Ascending aorta (tissue), 2 donors: Measurements from ENCODE around the gene AFG3L2. TPM values are rescaled to one million over a fixed set of nuclear protein-coding genes. Genes with fewer than 3 reads are reported as not detected.

ENCODE experiments used
- DNase-seq, 2 donors: peaks; one replicate each; pipeline ENCODE4 v3.0.0-alpha.2; 2019; ENCODE audit warnings: low spot score in 2 of 2
- H3K27ac ChIP-seq, 2 donors: fragments of 200-600 bp; sonication (generic); one replicate each; pipeline ENCODE4 v1.5.1; 2016 to 2017; ENCODE audit warnings: mild to moderate bottlenecking in 1 of 2
- H3K27me3 ChIP-seq: fragments of 200-600 bp; sonication (generic); one replicate; pipeline ENCODE4 v1.5.1; 2017
- H3K36me3 ChIP-seq, 2 donors: fragments of 200-600 bp; sonication (generic); one replicate each; pipeline ENCODE4 v1.5.1; 2016
- H3K4me1 ChIP-seq, 2 donors: fragments of 200-600 bp; sonication (generic); one replicate each; pipeline ENCODE4 v1.5.1; 2016 to 2017; ENCODE audit warnings: mild to moderate bottlenecking in 1 of 2
- H3K4me3 ChIP-seq, 2 donors: fragments of 200-600 bp; sonication (generic); one replicate each; pipeline ENCODE4 v1.5.1; 2016 to 2017; ENCODE audit warnings: mild to moderate bottlenecking in 1 of 2
- H3K9me3 ChIP-seq, 2 donors: fragments of 200-600 bp; sonication (generic); one replicate each; pipeline ENCODE4 v1.5.1; 2016
- intact Hi-C: fragments of 100-400 bp; cut with DNase I; formaldehyde crosslinking; loops from one replicate; pipeline ENCODE4 v1.15.1; 2023
- total RNA-seq: library from RNA; depleted of rRNA; stranded (reverse); fragments of >200 nt; gene quantifications from one replicate; pipeline ENCODE4 v1.1.0, GENCODE V29; 2016
- TF ChIP-seq, protein P1 (sequence below), 3 experiments: fragments of 200-600 bp in 2 of 3; fragments of 450-650 bp in 1 of 3; sonication (generic) in 2 of 3; IDR thresholded peaks; one replicate each; pipeline ENCODE4 v1.5.1; 2016 to 2019; ENCODE audit warnings: antibody characterized with exemption in 3 of 3, mild to moderate bottlenecking in 1 of 3, moderate library complexity in 1 of 3

Gene AFG3L2
- total RNA-seq, 1 donor from 2014 or later: 31.5 TPM

DNA sequence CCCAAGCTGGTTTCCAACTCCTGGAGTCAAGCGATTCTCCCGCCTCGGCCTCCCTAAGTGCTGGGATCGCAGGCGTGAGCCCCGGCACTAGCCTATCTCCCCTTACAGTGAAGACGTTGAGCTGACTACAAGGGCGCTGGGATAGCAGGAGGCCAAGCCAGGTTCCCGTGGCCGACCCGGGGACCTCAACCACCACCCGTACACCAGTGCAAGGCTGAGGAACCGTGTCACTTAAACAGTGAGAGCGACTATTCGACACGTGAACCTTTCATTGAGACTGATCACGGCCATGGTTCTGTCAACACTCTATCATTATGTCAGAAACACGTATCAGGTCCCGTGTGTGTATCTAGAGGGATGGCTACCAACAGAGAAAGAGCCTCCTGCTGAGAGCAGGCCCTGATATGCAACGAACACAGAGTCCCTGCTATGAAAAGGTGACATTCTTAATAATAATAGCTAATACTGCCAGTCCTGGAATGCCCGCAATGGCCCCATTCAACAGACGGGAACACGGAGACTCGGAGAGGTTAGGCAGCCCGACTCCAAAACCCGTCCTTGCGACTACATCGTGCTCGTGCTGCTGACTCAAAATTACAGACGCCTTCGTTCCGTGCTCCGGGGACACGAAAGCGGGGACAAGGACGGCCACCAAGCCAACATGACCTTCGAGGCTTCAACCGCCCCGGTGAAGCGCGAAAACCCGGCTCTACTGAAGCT, 833 bp downstream of the AFG3L2 start:
- intact Hi-C loops: loop anchor here (2.0 to 5.0 kb wide), 5 partner anchors 97 to 525 kb away; partner anchors contain the start of genes CEP76, CHMP1B, IMPA2 and MPPE1
- H3K36me3 ChIP-seq: no peaks in the 10 kb centered on the region
- TF ChIP-seq, protein P1, sequence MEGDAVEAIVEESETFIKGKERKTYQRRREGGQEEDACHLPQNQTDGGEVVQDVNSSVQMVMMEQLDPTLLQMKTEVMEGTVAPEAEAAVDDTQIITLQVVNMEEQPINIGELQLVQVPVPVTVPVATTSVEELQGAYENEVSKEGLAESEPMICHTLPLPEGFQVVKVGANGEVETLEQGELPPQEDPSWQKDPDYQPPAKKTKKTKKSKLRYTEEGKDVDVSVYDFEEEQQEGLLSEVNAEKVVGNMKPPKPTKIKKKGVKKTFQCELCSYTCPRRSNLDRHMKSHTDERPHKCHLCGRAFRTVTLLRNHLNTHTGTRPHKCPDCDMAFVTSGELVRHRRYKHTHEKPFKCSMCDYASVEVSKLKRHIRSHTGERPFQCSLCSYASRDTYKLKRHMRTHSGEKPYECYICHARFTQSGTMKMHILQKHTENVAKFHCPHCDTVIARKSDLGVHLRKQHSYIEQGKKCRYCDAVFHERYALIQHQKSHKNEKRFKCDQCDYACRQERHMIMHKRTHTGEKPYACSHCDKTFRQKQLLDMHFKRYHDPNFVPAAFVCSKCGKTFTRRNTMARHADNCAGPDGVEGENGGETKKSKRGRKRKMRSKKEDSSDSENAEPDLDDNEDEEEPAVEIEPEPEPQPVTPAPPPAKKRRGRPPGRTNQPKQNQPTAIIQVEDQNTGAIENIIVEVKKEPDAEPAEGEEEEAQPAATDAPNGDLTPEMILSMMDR (IDR thresholded peaks at IDR 0.05): no peak
- no peaks in the 10 kb centered on the region for H3K9me3 ChIP-seq
- H3K27ac ChIP-seq: peak overlapping the region; percentile 99 to 100
- no peak for DNase-seq
- no peaks in the 10 kb centered on the region for H3K27me3 ChIP-seq
- peak overlapping the region; percentile 89 to 92 for H3K4me3 ChIP-seq
- H3K4me1 ChIP-seq: peaks cover 6 to 16% of the 10 kb centered on the region in 2 donors

DNA sequence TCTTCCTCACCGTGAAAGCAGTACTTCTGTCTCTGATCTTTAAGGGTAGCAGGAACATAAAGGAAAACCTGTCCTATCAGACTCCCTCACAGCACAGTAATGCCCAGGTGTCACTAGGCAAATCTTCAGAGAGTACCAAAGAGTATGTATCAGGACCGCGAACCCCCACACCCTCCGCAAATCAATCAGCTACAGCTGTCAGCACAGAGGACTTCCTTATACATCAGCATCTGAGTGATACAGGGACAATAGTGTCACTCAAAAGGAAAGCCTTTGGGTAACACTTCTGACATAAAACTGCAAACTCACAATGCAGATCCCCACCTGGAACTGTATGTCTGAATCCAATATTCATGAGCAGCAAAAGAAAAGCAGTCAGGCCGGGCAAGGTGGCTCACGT, 2.6 kb downstream of the AFG3L2 start:
- intact Hi-C loops: no loop called here
- Histone ChIP-seq H3K27me3 (no peaks in the 10 kb centered on the region), H3K36me3 (peaks cover 3 to 5% of the 10 kb centered on the region in 2 donors), H3K9me3 (no peaks in the 10 kb centered on the region), H3K27ac (no peak overlapping the region), H3K4me1 (peaks cover 6 to 16% of the 10 kb centered on the region in 2 donors), H3K4me3 (no peak overlapping the region)
- DNase-seq: no peak
- TF ChIP-seq, protein P1 (IDR thresholded peaks at IDR 0.05): no peak

GRCh38 chr18:12373771-12374116, 3.3 kb downstream of the AFG3L2 start:
- Histone ChIP-seq H3K27ac (no peak overlapping the region), H3K36me3 (peaks cover 6 to 11% of the 10 kb centered on the region in 2 donors), H3K27me3 (no peaks in the 10 kb centered on the region), H3K4me3 (no peak overlapping the region), H3K9me3 (no peaks in the 10 kb centered on the region), H3K4me1 (peaks cover 6 to 16% of the 10 kb centered on the region in 2 donors)
- DNase-seq: no peak
- TF ChIP-seq, protein P1 (IDR thresholded peaks at IDR 0.05): no peak
- intact Hi-C loops: no loop called here

DNA sequence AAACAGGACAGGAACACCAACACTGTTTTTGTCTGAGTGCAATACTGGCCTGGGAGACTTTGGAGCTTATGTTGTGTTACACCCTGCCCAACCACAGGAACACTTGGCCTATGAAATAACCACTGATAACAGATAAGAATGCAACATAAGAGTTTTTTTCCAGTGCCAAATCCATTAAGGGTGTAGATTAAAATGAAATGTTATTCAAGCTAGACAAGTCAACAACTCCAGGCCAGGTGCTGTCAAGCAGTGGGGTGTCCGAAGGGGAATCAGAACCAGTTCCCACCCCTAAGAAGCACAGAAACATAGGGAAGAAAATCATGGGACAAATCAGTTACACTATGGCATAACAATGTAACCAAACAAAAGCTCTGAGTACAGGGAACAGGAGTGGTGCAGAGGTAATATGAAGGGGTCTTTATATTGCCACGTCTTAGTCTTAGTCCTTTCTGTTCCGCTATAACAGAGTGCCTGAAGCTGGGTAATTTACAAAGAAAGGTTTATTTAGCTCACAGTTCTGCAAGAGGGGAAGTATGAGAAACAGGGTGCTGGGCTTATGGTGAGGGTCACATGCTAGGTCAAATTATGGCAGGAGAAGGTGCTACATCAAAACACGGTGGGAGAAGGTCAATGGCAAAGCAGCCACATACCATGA, 3.8 kb downstream of the AFG3L2 start:
- H3K4me1 ChIP-seq: peaks cover 6 to 16% of the 10 kb centered on the region in 2 donors

GRCh38 chr18:12372406-12372805, 4.6 kb downstream of the AFG3L2 start:
- TF ChIP-seq, protein P1 (IDR thresholded peaks at IDR 0.05): no peak
- H3K4me1 ChIP-seq: peaks cover 6 to 11% of the 10 kb centered on the region in 2 donors
- H3K36me3 ChIP-seq: peaks cover 19 to 24% of the 10 kb centered on the region in 2 donors
- no peak overlapping the region for H3K27ac ChIP-seq
- H3K4me3 ChIP-seq: no peak overlapping the region
- intact Hi-C loops: no loop called here
- no peak for DNase-seq
- H3K9me3 ChIP-seq: no peaks in the 10 kb centered on the region
- no peaks in the 10 kb centered on the region for H3K27me3 ChIP-seq

More for the DNA sequence above, 3.8 kb downstream of the AFG3L2 start:
- Histone ChIP-seq H3K27ac (no peak overlapping the region), H3K9me3 (no peaks in the 10 kb centered on the region), H3K36me3 (peaks cover 11 to 16% of the 10 kb centered on the region in 2 donors), H3K4me3 (no peak overlapping the region), H3K27me3 (no peaks in the 10 kb centered on the region)
- no peak for DNase-seq
- intact Hi-C loops: no loop called here
- TF ChIP-seq, protein P1 (IDR thresholded peaks at IDR 0.05): no peak
